SK-N-SH treated with all-trans-retinoic acid at 6 μM for 48 hours (cell line): Measurements from ENCODE around the gene PDF.

ENCODE experiments used
- RARB ChIP-seq: fragments of 250-450 bp; sonication (Bioruptor Pico); IDR thresholded peaks from 2 replicates; pipeline ENCODE4 v1.8.0; 2021; ENCODE audit warnings: mild to moderate bottlenecking, moderate library complexity
- SNAI2 ChIP-seq: fragments of 250-450 bp; sonication (Bioruptor Pico); IDR thresholded peaks from 2 replicates; pipeline ENCODE4 v1.5.0; 2020; ENCODE audit warnings: mild to moderate bottlenecking, moderate library complexity
- TCF4 ChIP-seq: fragments of 250-450 bp; sonication (Bioruptor Pico); IDR thresholded peaks from 2 replicates; pipeline ENCODE4 v1.8.0; 2021; ENCODE audit warnings: mild to moderate bottlenecking, moderate library complexity, borderline replicate concordance
- TOX ChIP-seq: fragments of 250-450 bp; sonication (Bioruptor Pico); IDR thresholded peaks from 2 replicates; pipeline ENCODE4 v1.8.0; 2021; ENCODE audit warnings: mild to moderate bottlenecking, moderate library complexity, borderline replicate concordance
- ZNF8 ChIP-seq: fragments of 450-650 bp; formaldehyde crosslinking; IDR thresholded peaks from 2 replicates; pipeline ENCODE4 v1.5.0; 2020; ENCODE audit warnings: mild to moderate bottlenecking, moderate library complexity
- TF ChIP-seq, protein P1 (sequence below): fragments of 250-450 bp; sonication (Bioruptor Pico); IDR thresholded peaks from 2 replicates; pipeline ENCODE4 v1.8.0; 2020; ENCODE audit warnings: mild to moderate bottlenecking, moderate library complexity, borderline replicate concordance

DNA sequence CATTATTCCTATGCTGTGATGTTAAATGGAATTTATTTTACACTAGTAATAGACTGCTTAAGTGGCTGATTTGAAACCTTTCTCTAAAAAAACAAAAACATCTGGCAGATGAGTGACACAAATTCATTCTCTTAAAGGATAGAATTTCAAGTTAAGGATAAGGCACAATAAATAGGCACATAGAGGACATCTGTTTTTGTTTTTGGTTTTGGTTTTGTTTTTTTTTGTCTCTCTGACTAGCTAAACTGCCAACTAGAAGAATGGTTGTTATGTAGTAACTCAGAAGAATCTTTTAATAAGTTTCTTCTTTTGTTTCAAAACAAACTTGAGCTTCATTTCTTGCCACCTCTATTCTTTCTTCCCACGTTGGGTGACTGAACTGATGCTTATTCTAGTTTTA is 24.4 kb downstream of the PDF start:
- TF ChIP-seq TCF4 (CRISPR knock-in tag) (no peak), RARB (CRISPR knock-in tag) (no peak), TOX (no peak), SNAI2 (CRISPR knock-in tag) (no peak), ZNF8 (CRISPR knock-in tag) (no peak)
- TF ChIP-seq, protein P1, sequence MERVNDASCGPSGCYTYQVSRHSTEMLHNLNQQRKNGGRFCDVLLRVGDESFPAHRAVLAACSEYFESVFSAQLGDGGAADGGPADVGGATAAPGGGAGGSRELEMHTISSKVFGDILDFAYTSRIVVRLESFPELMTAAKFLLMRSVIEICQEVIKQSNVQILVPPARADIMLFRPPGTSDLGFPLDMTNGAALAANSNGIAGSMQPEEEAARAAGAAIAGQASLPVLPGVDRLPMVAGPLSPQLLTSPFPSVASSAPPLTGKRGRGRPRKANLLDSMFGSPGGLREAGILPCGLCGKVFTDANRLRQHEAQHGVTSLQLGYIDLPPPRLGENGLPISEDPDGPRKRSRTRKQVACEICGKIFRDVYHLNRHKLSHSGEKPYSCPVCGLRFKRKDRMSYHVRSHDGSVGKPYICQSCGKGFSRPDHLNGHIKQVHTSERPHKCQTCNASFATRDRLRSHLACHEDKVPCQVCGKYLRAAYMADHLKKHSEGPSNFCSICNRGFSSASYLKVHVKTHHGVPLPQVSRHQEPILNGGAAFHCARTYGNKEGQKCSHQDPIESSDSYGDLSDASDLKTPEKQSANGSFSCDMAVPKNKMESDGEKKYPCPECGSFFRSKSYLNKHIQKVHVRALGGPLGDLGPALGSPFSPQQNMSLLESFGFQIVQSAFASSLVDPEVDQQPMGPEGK (CRISPR knock-in tag), result no peak
